Adipocyte (in vitro differentiated cells): ENCODE data around the gene MEI1.
A peak's percentile ranks its signal among the peaks of the same experiment; 100 is the strongest.

Source experiments
- DNase-seq: peaks from one replicate; pipeline ENCODE4 v3.0.0-alpha.2; 2015; ENCODE audit warnings: low read depth
- H3K27me3 ChIP-seq: replicated peaks from 2 replicates; pipeline ENCODE4 v1.7.0; 2013; ENCODE audit warnings: mild to moderate bottlenecking, low read length, moderate library complexity; ENCODE audit not compliant: control insufficient read depth, insufficient read depth
- H3K36me3 ChIP-seq: 2 replicates; pipeline ENCODE4 v1.7.0; 2013; ENCODE audit warnings: low read length, mild to moderate bottlenecking, moderate library complexity; ENCODE audit not compliant: control insufficient read depth, insufficient read depth, severe bottlenecking
- H3K4me1 ChIP-seq: 2 replicates; pipeline ENCODE4 v1.7.0; 2013; ENCODE audit warnings: mild to moderate bottlenecking, low read length, moderate library complexity; ENCODE audit not compliant: control insufficient read depth, insufficient read depth
- H3K4me3 ChIP-seq: 2 replicates; pipeline ENCODE4 v1.7.0; 2013; ENCODE audit warnings: mild to moderate bottlenecking, low read length, moderate library complexity
- H3K9ac ChIP-seq: 2 replicates; pipeline ENCODE4 v1.7.0; 2013; ENCODE audit warnings: mild to moderate bottlenecking, low read length, moderate library complexity
- H3K9me3 ChIP-seq: 2 replicates; pipeline ENCODE4 v1.7.0; 2013; ENCODE audit warnings: mild to moderate bottlenecking, low read length, moderate library complexity; ENCODE audit not compliant: control insufficient read depth

The MEI1 gene

GRCh38 chr22:41772645-41773044, 73.3 kb downstream of the MEI1 start:
- Histone ChIP-seq H3K4me3 (no peak overlapping the region), H3K9ac (no peak overlapping the region), H3K4me1 (peaks cover 2% of the 10 kb centered on the region), H3K36me3 (no peaks in the 10 kb centered on the region), H3K27me3 (no peaks in the 10 kb centered on the region), H3K9me3 (no peaks in the 10 kb centered on the region)
- no peak for DNase-seq

- Histone ChIP-seq H3K4me3 (no peak overlapping the region), H3K9me3 (no peaks in the 10 kb centered on the region), H3K9ac (no peak overlapping the region), H3K36me3 (no peaks in the 10 kb centered on the region), H3K4me1 (peaks cover 2% of the 10 kb centered on the region), H3K27me3 (no peaks in the 10 kb centered on the region)
- no peak for DNase-seq
Observed at GRCh38 chr22:41775338-41775737, 76.0 kb downstream of the MEI1 start.

GRCh38 chr22:41775976-41776375, 76.7 kb downstream of the MEI1 start:
- H3K9ac ChIP-seq: no peak overlapping the region
- DNase-seq: no peak
- no peaks in the 10 kb centered on the region for H3K27me3 ChIP-seq
- no peaks in the 10 kb centered on the region for H3K36me3 ChIP-seq
- H3K4me1 ChIP-seq: peaks cover 2% of the 10 kb centered on the region
- no peak overlapping the region for H3K4me3 ChIP-seq
- no peaks in the 10 kb centered on the region for H3K9me3 ChIP-seq

GRCh38 chr22:41776381-41776780, 77.1 kb downstream of the MEI1 start:
- Histone ChIP-seq H3K9me3 (no peaks in the 10 kb centered on the region), H3K4me1 (no peaks in the 10 kb centered on the region), H3K4me3 (no peak overlapping the region), H3K27me3 (no peaks in the 10 kb centered on the region), H3K36me3 (no peaks in the 10 kb centered on the region), H3K9ac (no peak overlapping the region)
- no peak for DNase-seq

- Histone ChIP-seq H3K4me1 (no peaks in the 10 kb centered on the region), H3K4me3 (no peak overlapping the region)
Observed at GRCh38 chr22:41777749-41778425, 78.6 kb downstream of the MEI1 start.

GRCh38 chr22:41779929-41780505, 80.7 kb downstream of the MEI1 start:
- Histone ChIP-seq H3K4me3 (no peak overlapping the region), H3K9me3 (no peaks in the 10 kb centered on the region), H3K9ac (no peak overlapping the region), H3K27me3 (peaks cover 2% of the 10 kb centered on the region), H3K36me3 (no peaks in the 10 kb centered on the region), H3K4me1 (no peaks in the 10 kb centered on the region)
- no peak for DNase-seq

More at GRCh38 chr22:41777749-41778425, 78.6 kb downstream of the MEI1 start:
- H3K27me3 ChIP-seq: peaks cover 2% of the 10 kb centered on the region
- H3K36me3 ChIP-seq: no peaks in the 10 kb centered on the region
- no peak overlapping the region for H3K9ac ChIP-seq
- DNase-seq: no peak
- H3K9me3 ChIP-seq: no peaks in the 10 kb centered on the region

GRCh38 chr22:41780746-41781505, 81.6 kb downstream of the MEI1 start:
- H3K27me3 ChIP-seq: peaks cover 2% of the 10 kb centered on the region
- DNase-seq: peak; percentile 4

GRCh38 chr22:41781507-41781906, 82.2 kb downstream of the MEI1 start:
- peaks cover 2% of the 10 kb centered on the region for H3K27me3 ChIP-seq
- H3K4me1 ChIP-seq: peaks cover 5% of the 10 kb centered on the region
- no peaks in the 10 kb centered on the region for H3K36me3 ChIP-seq
- no peak overlapping the region for H3K9ac ChIP-seq
- H3K9me3 ChIP-seq: no peaks in the 10 kb centered on the region
- H3K4me3 ChIP-seq: no peak overlapping the region
- DNase-seq: no peak

More at GRCh38 chr22:41780746-41781505, 81.6 kb downstream of the MEI1 start:
- no peak overlapping the region for H3K9ac ChIP-seq
- H3K9me3 ChIP-seq: no peaks in the 10 kb centered on the region
- H3K4me1 ChIP-seq: no peaks in the 10 kb centered on the region
- no peaks in the 10 kb centered on the region for H3K36me3 ChIP-seq
- no peak overlapping the region for H3K4me3 ChIP-seq

GRCh38 chr22:41782316-41782715, 83.0 kb downstream of the MEI1 start:
- H3K27me3 ChIP-seq: peaks cover 2% of the 10 kb centered on the region
- H3K4me3 ChIP-seq: no peak overlapping the region
- no peaks in the 10 kb centered on the region for H3K9me3 ChIP-seq
- no peak for DNase-seq
- peaks cover 12% of the 10 kb centered on the region for H3K4me1 ChIP-seq
- no peaks in the 10 kb centered on the region for H3K36me3 ChIP-seq
- H3K9ac ChIP-seq: no peak overlapping the region

GRCh38 chr22:41782751-41783150, 83.4 kb downstream of the MEI1 start:
- H3K36me3 ChIP-seq: no peaks in the 10 kb centered on the region
- DNase-seq: no peak
- H3K9ac ChIP-seq: no peak overlapping the region
- no peaks in the 10 kb centered on the region for H3K9me3 ChIP-seq
- peaks cover 2% of the 10 kb centered on the region for H3K27me3 ChIP-seq
- H3K4me3 ChIP-seq: no peak overlapping the region
- peaks cover 16% of the 10 kb centered on the region for H3K4me1 ChIP-seq

- H3K27me3 ChIP-seq: no peaks in the 10 kb centered on the region
- H3K9me3 ChIP-seq: no peaks in the 10 kb centered on the region
- DNase-seq: no peak
- H3K4me1 ChIP-seq: peaks cover 16% of the 10 kb centered on the region
- no peak overlapping the region for H3K9ac ChIP-seq
- no peaks in the 10 kb centered on the region for H3K36me3 ChIP-seq
- H3K4me3 ChIP-seq: no peak overlapping the region
Observed at GRCh38 chr22:41787331-41787730, 88.0 kb downstream of the MEI1 start.
